K562 (cell line): ENCODE results near the gene PPARD. TPM values are rescaled to one million over a fixed set of nuclear protein-coding genes. Genes with fewer than 3 reads are reported as not detected.

ENCODE experiments used
- ETV5 ChIP-seq: sonication (generic); formaldehyde crosslinking; IDR thresholded peaks from 2 replicates; pipeline ENCODE4 v1.4.0; 2020; ENCODE audit warnings: low read depth, mild to moderate bottlenecking, missing genetic modification reagents
- FOXP4 ChIP-seq: sonication (generic); formaldehyde crosslinking; IDR thresholded peaks from 2 replicates; pipeline ENCODE4 v1.8.0; 2022; ENCODE audit warnings: mild to moderate bottlenecking, missing genetic modification reagents, borderline replicate concordance
- KDM2B ChIP-seq: fragments of 250-450 bp; sonication (Bioruptor Pico); IDR thresholded peaks from 2 replicates; pipeline ENCODE4 v1.8.0; 2021; ENCODE audit warnings: mild to moderate bottlenecking, moderate library complexity
- NR2F6 ChIP-seq: fragments of 450-650 bp; formaldehyde crosslinking; IDR thresholded peaks from 2 replicates; pipeline ENCODE4 v1.4.0; 2020; ENCODE audit warnings: mild to moderate bottlenecking
- RUNX1 ChIP-seq: sonication (generic); IDR thresholded peaks from 2 replicates; pipeline ENCODE4 v1.6.1; 2016; ENCODE audit warnings: antibody characterized with exemption, low read depth
- U2AF2 ChIP-seq: fragments of 200-400 bp; formaldehyde crosslinking; optimal IDR thresholded peaks from 2 replicates; pipeline ENCODE3; 2017; ENCODE audit warnings: low read depth, mild to moderate bottlenecking, low read length
- XRCC5 ChIP-seq: fragments of 200-400 bp; formaldehyde crosslinking; IDR thresholded peaks from 2 replicates; pipeline ENCODE4 v1.6.1; 2017; ENCODE audit warnings: low read depth, mild to moderate bottlenecking, low read length
- ZBTB40 ChIP-seq, 2 experiments: fragments of 450-650 bp in 1 of 2; sonication (generic) in 1 of 2; formaldehyde crosslinking in 1 of 2; IDR thresholded peaks; 2 replicates each; pipeline versions ENCODE4 v1.7.1 to v1.9.0; 2016 to 2022; ENCODE audit warnings: inconsistent platforms in 1 of 2, mild to moderate bottlenecking in 1 of 2, missing genetic modification reagents in 1 of 2
- ZNF24 ChIP-seq: fragments of 450-650 bp; IDR thresholded peaks from 2 replicates; pipeline ENCODE4 v1.6.1; 2016
- ZNF589 ChIP-seq: fragments of 200-800 bp; sonication (Bioruptor generic); IDR thresholded peaks from 2 replicates; pipeline ENCODE4 v1.6.1; 2016; ENCODE audit warnings: low read depth, missing genetic modification characterization, missing compliant biosample characterization
- ZNF592 ChIP-seq: fragments of 450-650 bp; IDR thresholded peaks from 2 replicates; pipeline ENCODE4 v1.6.1; 2017; ENCODE audit warnings: antibody characterized with exemption, mild to moderate bottlenecking
- polyA plus RNA-seq, 8 experiments: library from polyadenylated mRNA; depleted of rRNA in 4 of 8; stranded (reverse) in 5 of 8; unstranded in 3 of 8; fragments of >200 nt; fragmentation: Nextera tagmentation in 2 of 8; fragmentation: Illumina TruSeq in 1 of 8; extraction: Ambion mirVana in 2 of 8; extraction: Trizol in 1 of 8; gene quantifications; 2 replicates each; pipeline versions ENCODE4 v1.2.1 to v1.2.3, GENCODE V29; 2011 to 2014; ENCODE audit warnings: inconsistent platforms in 1 of 8, missing spikeins in 1 of 8
- total RNA-seq, 7 experiments: library from RNA; depleted of rRNA in 6 of 7; stranded (reverse); fragments of >200 nt in 6 of 7; fragmentation: Illumina TruSeq in 2 of 7; extraction: Trizol in 2 of 7; gene quantifications; 2 replicates each; pipeline versions ENCODE4 v1.2.1 to v1.2.3, GENCODE V29; 2011 to 2021; ENCODE audit warnings: low replicate concordance in 1 of 7

Gene PPARD
- total and polyA plus RNA-seq, 9 of the 15 experiments (the other 6 are each of a cell fraction or from before 2014, with no cell fraction given), result 0.14 to 13.2 (median 3.8) TPM

- TF ChIP-seq ZNF592 (peak; percentile 72), ETV5 (peak; percentile 72), XRCC5 (no peak), KDM2B (CRISPR knock-in tag) (no peak), ZNF589 (CRISPR knock-in tag) (peak; percentile 91), ZBTB40 (IDR thresholded peaks at IDR 0.05) (peak; percentile 73), ZBTB40 (CRISPR knock-in tag; IDR thresholded peaks at IDR 0.05) (no peak), FOXP4 (0 out of 2 replicates have a peak, but pooled peaks have one; percentile 49), RUNX1 (no peak), ZNF24 (peak; percentile 35; the same call in 1 of the 2 replicates), NR2F6 (CRISPR knock-in tag) (no peak), U2AF2 (no peak)
Measured at GRCh38 chr6:35370124-35370741, 27.9 kb downstream of the PPARD start (continued).
